HEK293 (cell line): ENCODE data around the gene KREMEN2.

Experiments
- CTCF ChIP-seq: fragments of 450-650 bp; formaldehyde crosslinking; IDR thresholded peaks from 2 replicates; pipeline ENCODE4 v1.5.1; 2016; ENCODE audit warnings: missing biosample characterization, missing genetic modification characterization
- PRDM6 ChIP-seq: fragments of 450-650 bp; formaldehyde crosslinking; IDR thresholded peaks from 2 replicates; pipeline ENCODE4 v1.5.1; 2017; ENCODE audit warnings: missing biosample characterization, missing genetic modification characterization
- TRIM28 ChIP-seq: IDR thresholded peaks from 2 replicates; pipeline ENCODE4 v1.6.1; 2011; ENCODE audit warnings: low read length, control low read depth, borderline replicate concordance
- YY1 ChIP-seq: fragments of 450-650 bp; formaldehyde crosslinking; IDR thresholded peaks from 2 replicates; pipeline ENCODE4 v1.5.1; 2018; ENCODE audit warnings: missing biosample characterization, missing genetic modification characterization
- ZBTB17 ChIP-seq: fragments of 450-650 bp; formaldehyde crosslinking; IDR thresholded peaks from 2 replicates; pipeline ENCODE4 v1.5.1; 2016; ENCODE audit warnings: missing biosample characterization, missing genetic modification characterization
- ZNF155 ChIP-seq: fragments of 450-650 bp; formaldehyde crosslinking; IDR thresholded peaks from 2 replicates; pipeline ENCODE4 v1.5.1; 2016; ENCODE audit warnings: missing biosample characterization, missing genetic modification characterization
- ZNF214 ChIP-seq: fragments of 450-650 bp; formaldehyde crosslinking; IDR thresholded peaks from 2 replicates; pipeline ENCODE4 v1.5.1; 2017; ENCODE audit warnings: missing biosample characterization, mild to moderate bottlenecking, missing genetic modification characterization, borderline replicate concordance
- ZNF274 ChIP-seq, 2 experiments: fragments of 200-500 bp in 1 of 2; fragments of 450-650 bp in 1 of 2; sonication (Bioruptor generic) in 1 of 2; formaldehyde crosslinking in 1 of 2; IDR thresholded peaks; 2 replicates each; pipeline versions ENCODE4 v1.5.1 to v1.6.1; 2014 to 2016; ENCODE audit warnings: borderline replicate concordance in 1 of 2, inconsistent platforms in 1 of 2, low read length in 1 of 2, missing biosample characterization in 1 of 2, missing genetic modification characterization in 1 of 2
- ZNF394 ChIP-seq: fragments of 450-650 bp; formaldehyde crosslinking; IDR thresholded peaks from 2 replicates; pipeline ENCODE4 v1.5.1; 2016; ENCODE audit warnings: missing biosample characterization, missing genetic modification characterization, mild to moderate bottlenecking, moderate library complexity, borderline replicate concordance
- ZNF416 ChIP-seq: fragments of 450-650 bp; formaldehyde crosslinking; IDR thresholded peaks from 2 replicates; pipeline ENCODE4 v1.5.1; 2016; ENCODE audit warnings: missing biosample characterization, missing genetic modification characterization
- ZNF529 ChIP-seq: fragments of 450-650 bp; formaldehyde crosslinking; IDR thresholded peaks from 2 replicates; pipeline ENCODE4 v1.5.1; 2017; ENCODE audit warnings: missing genetic modification characterization, missing biosample characterization; ENCODE audit not compliant: insufficient replicate concordance
- ZSCAN30 ChIP-seq: fragments of 450-650 bp; IDR thresholded peaks from 2 replicates; pipeline ENCODE4 v1.5.1; 2018; ENCODE audit warnings: missing biosample characterization, mild to moderate bottlenecking, missing genetic modification characterization, moderate library complexity

GRCh38 chr16:2973093-2973492, 9.0 kb downstream of the KREMEN2 start:
- TF ChIP-seq CTCF (tag by site-specific recombination) (no peak), ZNF155 (tag by site-specific recombination) (no peak), ZSCAN30 (tag by site-specific recombination) (peak; percentile 95), YY1 (no peak), ZNF416 (tag by site-specific recombination) (no peak), ZNF394 (tag by site-specific recombination) (no peak), TRIM28 (no peak), ZNF274 (IDR thresholded peaks at IDR 0.05; ENCODE audit: low read length) (no peak), ZNF274 (tag by site-specific recombination; IDR thresholded peaks at IDR 0.05; ENCODE audit: borderline replicate concordance) (no peak), ZNF529 (tag by site-specific recombination) (no peak), ZNF214 (tag by site-specific recombination) (no peak), ZBTB17 (tag by site-specific recombination) (peak; percentile 52; the same call in 1 of the 2 replicates), PRDM6 (no peak)
